H1 (cell line): Measurements from ENCODE around the gene MYO16. TPM values are rescaled to one million over a fixed set of nuclear protein-coding genes. Genes with fewer than 3 reads are reported as not detected.
A peak's percentile ranks its signal among the peaks of the same experiment; 100 is the strongest.

Experiments used
- CTCF ChIA-PET: fragments of 300-600 bp; sonication (Branson Sonifier 250); formaldehyde crosslinking; loops from one replicate; lab custom pipeline; 2021; ENCODE audit not compliant: partially characterized antibody; lab: Charles Lee
- POLR2A ChIA-PET: fragments of 300-600 bp; sonication (Branson Sonifier 250); formaldehyde crosslinking; loops from one replicate; lab custom pipeline; 2021; ENCODE audit warnings: inconsistent platforms; ENCODE audit not compliant: partially characterized antibody; lab: Charles Lee
- DNase-seq, 2 experiments: peaks; one replicate each; pipeline versions ENCODE4 v3.0.0 to v3.0.0-alpha.2; 2010 to 2022; ENCODE audit warnings: low spot score in 2 of 2, low read depth in 1 of 2, mixed read lengths in 1 of 2
- FAIRE-seq: peaks from 2 replicates; lab custom pipeline; 2011; peaks lifted over from hg19 to GRCh38; lab: Jason Lieb, UNC
- H2AFZ ChIP-seq: 2 replicates; pipeline ENCODE4 v1.8.1; 2012; ENCODE audit warnings: low read length, inconsistent platforms
- H2AK5ac ChIP-seq: 2 replicates; pipeline ENCODE4 v1.6.1; 2013; ENCODE audit warnings: low read depth, low read length
- H2BK120ac ChIP-seq: replicated peaks from 2 replicates; pipeline ENCODE3; 2013; ENCODE audit warnings: low read depth, low read length, inconsistent platforms
- H2BK12ac ChIP-seq: 2 replicates; pipeline ENCODE4 v1.6.1; 2013; ENCODE audit warnings: low read depth, low read length
- H2BK15ac ChIP-seq: 2 replicates; pipeline ENCODE4 v1.6.1; 2013; ENCODE audit warnings: low read length
- H2BK20ac ChIP-seq: 2 replicates; pipeline ENCODE4 v1.6.1; 2013; ENCODE audit warnings: low read length
- H2BK5ac ChIP-seq: 2 replicates; pipeline ENCODE4 v1.6.1; 2013; ENCODE audit warnings: low read depth, low read length
- H3K14ac ChIP-seq: 2 replicates; pipeline ENCODE4 v1.6.1; 2013; ENCODE audit warnings: inconsistent platforms; ENCODE audit not compliant: insufficient read length
- H3K18ac ChIP-seq: 2 replicates; pipeline ENCODE4 v1.6.1; 2013; ENCODE audit warnings: low read length; ENCODE audit errors: extremely low read depth
- H3K23ac ChIP-seq: 2 replicates; pipeline ENCODE4 v1.6.1; 2013; ENCODE audit warnings: inconsistent platforms; ENCODE audit not compliant: insufficient read length
- H3K23me2 ChIP-seq: 2 replicates; pipeline ENCODE4 v1.6.1; 2013; ENCODE audit warnings: low read depth, low read length
- H3K27ac ChIP-seq: 2 replicates; pipeline ENCODE4 v1.6.1; 2011; ENCODE audit warnings: low read depth, low read length, inconsistent platforms
- H3K27me3 ChIP-seq, 4 experiments: replicated peaks in 1 of 4; 1 replicate in 1 of 4; 2 replicates in 3 of 4; pipeline versions ENCODE4 v1.6.1 to v1.8.1; 2011 to 2013; ENCODE audit warnings: low read length in 3 of 4, mild to moderate bottlenecking in 3 of 4, inconsistent platforms in 2 of 4, mixed read lengths in 2 of 4, moderate library complexity in 1 of 4; ENCODE audit not compliant: control insufficient read depth in 3 of 4, insufficient read depth in 3 of 4; ENCODE audit errors: extremely low read depth in 1 of 4
- H3K36me3 ChIP-seq, 4 experiments: 2 replicates each; pipeline versions ENCODE4 v1.6.1 to v1.8.1; 2011 to 2013; ENCODE audit warnings: mild to moderate bottlenecking in 4 of 4, low read length in 3 of 4, moderate library complexity in 2 of 4, control low read depth in 1 of 4, inconsistent platforms in 1 of 4; ENCODE audit not compliant: insufficient read depth in 4 of 4, control insufficient read depth in 2 of 4
- H3K4ac ChIP-seq: replicated peaks from 2 replicates; pipeline ENCODE3; 2013; ENCODE audit warnings: low read length, low read depth, mixed read lengths, inconsistent platforms; ENCODE audit not compliant: insufficient read length
- H3K4me1 ChIP-seq, 4 experiments: replicated peaks in 1 of 4; 1 replicate in 1 of 4; 2 replicates in 3 of 4; pipeline versions ENCODE4 v1.6.1 to v1.8.1; 2011 to 2013; ENCODE audit warnings: low read length in 3 of 4, inconsistent platforms in 2 of 4, mixed read lengths in 1 of 4; ENCODE audit not compliant: insufficient read depth in 4 of 4, control insufficient read depth in 3 of 4
- H3K4me2 ChIP-seq, 2 experiments: 2 replicates each; pipeline versions ENCODE4 v1.6.1 to v1.8.1; 2011 to 2013; ENCODE audit warnings: low read depth in 2 of 2, low read length in 2 of 2, control low read depth in 1 of 2, inconsistent platforms in 1 of 2, mild to moderate bottlenecking in 1 of 2; ENCODE audit not compliant: insufficient read depth in 1 of 2
- H3K4me3 ChIP-seq, 4 experiments: fragments of 200-600, 300-600 bp in 1 of 4; sonication (generic), shearing (Covaris generic), sonication (Bioruptor Twin) in 1 of 4; 2 replicates each; pipeline versions ENCODE4 v1.5.1 to v1.8.1; 2011 to 2016; ENCODE audit warnings: low read length in 4 of 4, low read depth in 3 of 4, control low read depth in 2 of 4, inconsistent platforms in 2 of 4, mild to moderate bottlenecking in 2 of 4, mixed read lengths in 1 of 4, moderate library complexity in 1 of 4; ENCODE audit not compliant: insufficient read depth in 2 of 4; ENCODE audit errors: extremely low read depth in 1 of 4
- H3K56ac ChIP-seq: replicated peaks from 2 replicates; pipeline ENCODE3; 2013; ENCODE audit warnings: low read depth, mild to moderate bottlenecking, mixed read lengths, low read length, inconsistent platforms; ENCODE audit not compliant: insufficient read length
- H3K79me1 ChIP-seq: 2 replicates; pipeline ENCODE4 v1.6.1; 2013; ENCODE audit warnings: low read depth, low read length, control low read depth
- H3K79me2 ChIP-seq, 2 experiments: 2 replicates each; pipeline versions ENCODE4 v1.6.1 to v1.8.1; 2012 to 2013; ENCODE audit warnings: low read length in 2 of 2, mild to moderate bottlenecking in 2 of 2, inconsistent platforms in 1 of 2; ENCODE audit not compliant: insufficient read depth in 2 of 2, control insufficient read depth in 1 of 2
- H3K9ac ChIP-seq, 4 experiments: replicated peaks in 1 of 4; 1 replicate in 1 of 4; 2 replicates in 3 of 4; pipeline versions ENCODE4 v1.6.1 to v1.8.1; 2011 to 2013; ENCODE audit warnings: low read depth in 3 of 4, low read length in 3 of 4, control low read depth in 2 of 4, mild to moderate bottlenecking in 2 of 4, moderate library complexity in 2 of 4, inconsistent platforms in 1 of 4; ENCODE audit errors: extremely low read depth in 1 of 4
- H3K9me3 ChIP-seq, 2 experiments: 2 replicates each; pipeline versions ENCODE4 v1.6.1 to v1.8.1; 2012 to 2013; ENCODE audit warnings: mild to moderate bottlenecking in 2 of 2, moderate library complexity in 2 of 2, control low read depth in 1 of 2, inconsistent platforms in 1 of 2, low read depth in 1 of 2, low read length in 1 of 2, mixed read lengths in 1 of 2; ENCODE audit not compliant: insufficient read depth in 2 of 2
- H4K20me1 ChIP-seq, 2 experiments: replicated peaks in 1 of 2; 2 replicates each; pipeline versions ENCODE3 to v1.8.1; 2011 to 2013; ENCODE audit warnings: inconsistent platforms in 2 of 2, low read length in 2 of 2, mild to moderate bottlenecking in 1 of 2; ENCODE audit not compliant: insufficient read depth in 2 of 2, control insufficient read depth in 1 of 2
- H4K5ac ChIP-seq: 2 replicates; pipeline ENCODE4 v1.6.1; 2013; ENCODE audit warnings: low read length, low read depth, mixed read lengths, inconsistent platforms; ENCODE audit not compliant: insufficient read length
- H4K8ac ChIP-seq: 2 replicates; pipeline ENCODE4 v1.8.0; 2013; ENCODE audit warnings: mild to moderate bottlenecking, moderate library complexity, low read length, inconsistent platforms; ENCODE audit not compliant: insufficient read depth; ENCODE audit errors: extremely low read depth
- H4K91ac ChIP-seq: replicated peaks from 2 replicates; pipeline ENCODE3; 2013; ENCODE audit warnings: low read length, mixed read lengths, inconsistent platforms; ENCODE audit not compliant: insufficient read length
- BACH1 ChIP-seq: IDR thresholded peaks from 2 replicates; pipeline ENCODE4 v1.6.1; 2012; ENCODE audit warnings: low read length, improper control_type of control experiment
- MAFK ChIP-seq: IDR thresholded peaks from 2 replicates; pipeline ENCODE4 v1.6.1; 2012; ENCODE audit warnings: low read depth, mild to moderate bottlenecking, improper control_type of control experiment, low read length
- SIX5 ChIP-seq: IDR thresholded peaks from 2 replicates; pipeline ENCODE4 v1.6.1; 2011; ENCODE audit warnings: mild to moderate bottlenecking, low read depth, low read length
- SP1 ChIP-seq: IDR thresholded peaks from 2 replicates; pipeline ENCODE4 v1.6.1; 2011; ENCODE audit warnings: low read depth, low read length
- YY1 ChIP-seq: IDR thresholded peaks from 2 replicates; pipeline ENCODE4 v1.6.1; 2011; ENCODE audit warnings: low read depth, mild to moderate bottlenecking, low read length
- WGBS, 2 experiments: shearing (Covaris generic) in 1 of 2; methylation state at CpG; one replicate each; pipeline versions ENCODE4 v1.1.6 to v1.1.7; 2013 to 2015; ENCODE audit warnings: low lambda C conversion rate in 2 of 2, mixed read lengths in 2 of 2, inconsistent platforms in 1 of 2, low coverage in 1 of 2, missing lambda C conversion rate in 1 of 2; ENCODE audit not compliant: insufficient replicate concordance in 2 of 2, insufficient coverage in 1 of 2, insufficient read length in 1 of 2; ENCODE audit errors: extremely low coverage in 1 of 2, missing lambda C conversion rate in 1 of 2; 5-methylcytosine and 5-hydroxymethylcytosine counted together
- polyA plus RNA-seq, 7 experiments: library from polyadenylated mRNA; depleted of rRNA in 3 of 7; stranded (reverse) in 5 of 7; unstranded in 2 of 7; fragments of >200 nt in 5 of 7; fragments of 200-250 nt in 2 of 7; gene quantifications; 1 replicate in 5 of 7; 2 replicates in 1 of 7; 4 replicates in 1 of 7; pipeline versions ENCODE4 v1.2.1 to v1.2.3, GENCODE V29; 2011 to 2013; ENCODE audit warnings: missing spikeins in 2 of 7, mixed read lengths in 2 of 7
- total RNA-seq: library from RNA; stranded (reverse); fragmentation: NEBNext Ultra II Directional; extraction: Animal tissue kit (Norgen Biotek cat#: 25700); gene quantifications from 2 replicates; pipeline ENCODE4 v1.2.1, GENCODE V29; 2021

MYO16 gene
- total and polyA plus RNA-seq, 2 of the 8 experiments (the other 6 are each of a cell fraction or from before 2014, with no cell fraction given), result 0.02 to 0.22 TPM

GRCh38 chr13:108993346-108993745 lies 363.9 kb downstream of the MYO16 start:
- Histone ChIP-seq H3K14ac (no peak overlapping the region), H3K4me1 (peaks cover 0 to 2% (median 0%) of the 10 kb centered on the region in 4 experiments; a peak in 1 of 7 replicates), H2BK120ac (no peak overlapping the region), H3K27me3 (no peaks in the 10 kb centered on the region), H2BK12ac (no peak overlapping the region), H2AFZ (no peak overlapping the region), H4K20me1 (no peaks in the 10 kb centered on the region), H3K23me2 (no peaks in the 10 kb centered on the region), H3K9me3 (no peaks in the 10 kb centered on the region), H3K27ac (no peak overlapping the region), H3K79me2 (no peaks in the 10 kb centered on the region), H3K23ac (no peak overlapping the region), H4K5ac (no peak overlapping the region), H2BK15ac (no peak overlapping the region), H2AK5ac (no peak overlapping the region), H3K4ac (no peak overlapping the region), H3K4me2 (no peak overlapping the region)
- ChIA-PET POLR2A (no interaction called here), CTCF (interaction anchor here (0.7 to 1.1 kb wide), 2 partner anchors 32 to 148 kb away, joined by 3 read pairs; no protein-coding TSS in a partner anchor)
- WGBS, 2 experiments, result 94% methylated on average over 5 of the region's 5 CpGs; no CpG with 5 or more reads in 1 of the 2 experiments
- TF ChIP-seq SP1, result no peak
- TF ChIP-seq YY1, result no peak
- TF ChIP-seq SIX5, result no peak
- TF ChIP-seq MAFK, result peak; percentile 49; the same call in 1 of the 2 replicates
- TF ChIP-seq BACH1, result peak; percentile 71
- TF ChIP-seq, all 59 proteins: peak for 2
- DNase-seq (no peak), FAIRE-seq (no peak)
- H3K79me1 ChIP-seq, result no peaks in the 10 kb centered on the region
- H2BK5ac ChIP-seq, result no peak overlapping the region
- no peak overlapping the region for H2BK20ac ChIP-seq
- no peak overlapping the region for H3K4me3 ChIP-seq
- no peak overlapping the region for H3K18ac ChIP-seq
- no peaks in the 10 kb centered on the region for H3K36me3 ChIP-seq
- H4K8ac ChIP-seq, result no peak overlapping the region
- H3K56ac ChIP-seq, result no peak overlapping the region
- no peak overlapping the region for H4K91ac ChIP-seq
- H3K9ac ChIP-seq, result no peak overlapping the region
